Inferior parietal cortex (tissue), 1 donor: ENCODE measurements around the gene C8G.

Source experiments
- DNase-seq: peaks from one replicate; pipeline ENCODE4 v3.0.0-alpha.2; 2016; ENCODE audit errors: extremely low spot score

Gene C8G

GRCh38 chr9:136953771-136954269 is 8.8 kb downstream of the C8G start:
- no peak for DNase-seq

GRCh38 chr9:136954270-136955083 is 9.4 kb downstream of the C8G start:
- no peak for DNase-seq

DNA sequence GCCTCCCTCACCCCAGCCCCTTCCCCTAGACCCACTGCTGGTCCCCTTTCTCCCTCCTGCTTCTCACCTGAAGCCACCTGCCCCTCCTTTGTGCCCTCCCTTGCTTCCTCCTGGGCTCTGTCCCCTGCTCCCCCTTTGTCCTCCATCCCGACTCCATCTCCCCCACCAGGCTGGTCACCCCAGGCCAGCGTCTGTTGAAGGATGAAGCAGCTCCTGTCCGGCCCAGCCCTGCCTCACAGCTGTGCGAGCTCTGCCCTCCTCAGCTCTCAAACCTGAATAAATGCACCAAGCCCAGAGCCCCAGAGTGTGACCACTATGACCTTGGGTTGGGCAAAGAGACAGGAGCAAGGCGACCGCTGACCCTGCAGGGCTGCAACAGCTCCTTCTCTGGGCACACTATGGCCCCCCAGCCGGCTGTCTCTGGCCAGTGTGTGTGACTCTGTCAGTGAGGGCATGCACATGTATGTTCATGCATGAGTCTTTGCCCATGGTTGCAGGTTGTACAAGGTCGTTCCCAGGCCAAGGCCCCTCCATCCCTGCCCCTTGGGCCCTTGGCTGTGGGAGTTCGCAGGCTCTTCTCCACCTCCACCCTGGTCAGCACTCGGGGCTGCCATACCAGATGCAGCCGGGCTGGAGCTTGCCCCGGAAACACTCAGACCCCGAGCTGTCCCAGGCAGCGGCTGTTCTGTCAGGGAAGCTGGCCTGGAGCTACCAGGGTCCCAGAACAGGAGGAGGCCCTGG is 10.3 kb downstream of the C8G start:
- no peak for DNase-seq

DNA sequence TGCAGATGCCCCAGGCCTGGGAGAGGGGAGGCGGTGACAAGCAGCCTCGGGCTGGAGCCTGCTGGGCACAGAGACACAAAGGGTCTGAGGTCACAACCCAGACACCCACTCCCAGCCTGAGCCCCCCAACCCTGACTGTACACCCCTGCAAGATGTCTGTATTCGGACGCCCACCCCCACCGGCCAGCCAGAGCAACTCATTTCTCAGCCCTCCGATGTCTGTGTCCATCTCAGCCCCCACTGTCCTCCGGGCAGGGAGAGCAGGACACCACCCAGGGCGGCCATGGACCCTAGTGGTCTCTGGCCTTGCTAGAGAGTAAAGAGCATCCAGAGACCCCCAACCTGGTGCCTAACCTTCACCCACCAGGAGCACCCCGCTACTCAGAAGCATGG is 10.9 kb downstream of the C8G start:
- no peak for DNase-seq

- DNase-seq: no peak
Measured at GRCh38 chr9:136956604-136957003, 11.6 kb downstream of the C8G start.

DNA sequence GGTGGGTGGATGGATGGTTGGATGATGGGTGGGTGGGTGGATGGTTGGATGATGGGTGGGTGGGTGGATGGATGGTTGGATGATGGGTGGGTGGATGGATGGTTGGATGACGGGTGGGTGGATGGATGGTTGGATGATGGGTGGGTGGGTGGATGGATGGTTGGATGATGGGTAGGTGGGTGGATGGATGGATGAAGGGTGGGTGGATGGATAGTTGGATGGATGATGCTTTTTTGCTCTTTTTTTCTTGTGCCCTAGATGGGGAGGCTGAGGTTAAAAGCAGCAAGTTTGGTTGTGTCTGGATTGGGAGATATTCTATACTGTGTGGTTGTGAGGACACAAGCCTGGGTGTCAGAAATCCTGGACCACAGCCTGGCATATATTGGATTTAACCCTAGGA is 12.4 kb downstream of the C8G start:
- DNase-seq: no peak

GRCh38 chr9:136957901-136958300 is 12.9 kb downstream of the C8G start:
- no peak for DNase-seq

DNA sequence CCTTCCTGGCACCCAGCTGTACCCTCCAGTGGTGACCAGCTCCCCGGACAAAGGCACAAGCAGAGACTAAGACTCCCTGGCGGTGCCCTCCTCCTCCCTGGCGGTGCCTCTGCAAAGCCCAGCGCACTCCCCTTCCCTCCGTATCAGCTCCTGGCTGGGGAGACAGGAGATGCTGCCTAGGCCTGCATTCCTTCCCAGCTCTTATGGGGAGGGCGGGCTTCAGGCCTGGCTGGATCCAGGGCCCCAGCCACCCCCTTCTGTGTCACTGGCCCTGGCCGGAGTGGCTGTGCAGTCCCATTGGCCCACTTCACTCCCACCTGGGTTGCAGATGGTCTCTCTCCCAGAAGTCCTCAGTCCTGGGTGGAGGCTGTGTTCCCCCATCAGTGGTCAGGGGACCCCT is 13.4 kb downstream of the C8G start:
- DNase-seq: no peak

GRCh38 chr9:136958898-136959850 is 14.1 kb downstream of the C8G start:
- no peak for DNase-seq

DNA sequence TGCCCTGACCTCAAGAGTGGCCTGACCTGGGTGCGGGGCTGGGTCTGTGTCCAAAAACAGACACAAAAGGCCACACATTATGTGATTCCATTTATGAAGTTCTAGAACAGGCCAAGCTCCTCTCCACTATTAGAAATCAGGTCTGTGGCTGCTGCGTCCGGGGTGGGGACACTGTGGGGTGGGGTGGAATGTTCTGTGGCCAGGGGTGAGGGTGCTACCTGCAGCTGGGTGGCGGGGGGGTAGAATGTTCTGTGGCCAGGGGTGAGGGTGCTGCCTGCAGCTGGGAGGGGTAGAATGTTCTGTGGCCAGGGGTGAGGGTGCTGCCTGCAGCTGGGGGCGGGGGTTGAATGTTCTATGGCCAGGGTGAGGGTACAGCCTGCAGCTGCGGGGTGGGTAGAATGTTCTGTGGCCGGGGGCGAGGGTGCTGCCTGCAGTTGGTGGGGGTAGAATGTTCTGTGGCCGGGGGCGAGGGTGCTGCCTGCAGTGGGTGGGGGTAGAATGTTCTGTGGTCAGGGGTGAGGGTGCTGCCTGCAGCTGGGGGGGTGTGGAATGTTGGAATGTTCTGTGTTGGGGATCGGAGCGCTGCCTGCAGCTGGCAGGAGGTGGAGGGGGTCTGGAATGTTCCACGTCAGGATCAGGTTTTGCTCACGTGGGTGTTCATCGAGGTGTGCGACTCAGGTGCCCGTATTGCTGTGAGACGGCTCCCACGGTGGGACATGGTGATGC is 15.3 kb downstream of the C8G start:
- DNase-seq: no peak

GRCh38 chr9:136960938-136961275 is 15.9 kb downstream of the C8G start:
- no peak for DNase-seq

- no peak for DNase-seq
Measured at GRCh38 chr9:136961279-136962065, 16.4 kb downstream of the C8G start.

DNA sequence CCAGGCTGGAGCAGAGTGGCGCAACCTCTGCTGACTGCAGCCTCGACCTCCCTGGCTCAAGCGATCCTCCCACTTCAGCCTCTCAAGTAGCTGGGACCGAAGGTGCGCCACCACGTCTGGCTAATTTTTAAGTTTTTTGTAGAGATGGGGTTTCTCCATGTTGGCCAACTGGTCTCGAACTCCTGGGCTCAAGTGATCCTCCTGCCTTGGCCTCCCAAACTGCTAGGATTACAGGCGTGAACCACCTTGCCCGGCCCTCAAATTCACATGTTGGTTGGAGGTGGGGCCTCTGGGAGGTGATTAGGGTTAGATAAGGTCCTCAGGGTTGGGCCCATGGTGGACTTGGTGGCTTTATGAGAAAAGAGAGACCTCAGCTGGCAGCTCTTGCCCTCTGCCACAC is 17.1 kb downstream of the C8G start:
- no peak for DNase-seq

DNA sequence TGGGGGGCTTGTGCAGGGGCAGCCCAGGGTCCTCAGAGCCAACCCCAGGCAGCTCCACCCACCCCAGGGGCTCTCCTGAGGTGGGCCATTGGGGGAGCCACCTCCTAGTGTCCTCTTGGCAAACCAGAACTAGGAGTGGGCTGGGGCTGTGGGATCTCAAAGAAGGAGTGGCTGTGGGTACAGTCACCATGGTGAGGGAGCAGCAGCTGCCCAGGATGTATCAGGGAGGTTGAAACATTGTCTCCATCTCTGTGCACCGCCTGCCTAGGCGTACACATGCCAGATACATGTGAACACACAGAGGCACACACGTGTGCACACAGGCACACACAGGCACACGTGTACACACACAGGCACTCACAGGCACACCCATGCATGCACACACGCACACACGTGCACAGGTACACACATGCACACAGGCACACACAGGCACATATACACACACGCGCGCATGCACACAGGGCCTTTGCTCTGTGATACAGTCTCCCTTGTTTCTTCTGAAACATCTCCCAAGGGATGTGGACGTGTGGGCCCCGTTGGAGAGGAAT is 17.7 kb downstream of the C8G start:
- no peak for DNase-seq

DNA sequence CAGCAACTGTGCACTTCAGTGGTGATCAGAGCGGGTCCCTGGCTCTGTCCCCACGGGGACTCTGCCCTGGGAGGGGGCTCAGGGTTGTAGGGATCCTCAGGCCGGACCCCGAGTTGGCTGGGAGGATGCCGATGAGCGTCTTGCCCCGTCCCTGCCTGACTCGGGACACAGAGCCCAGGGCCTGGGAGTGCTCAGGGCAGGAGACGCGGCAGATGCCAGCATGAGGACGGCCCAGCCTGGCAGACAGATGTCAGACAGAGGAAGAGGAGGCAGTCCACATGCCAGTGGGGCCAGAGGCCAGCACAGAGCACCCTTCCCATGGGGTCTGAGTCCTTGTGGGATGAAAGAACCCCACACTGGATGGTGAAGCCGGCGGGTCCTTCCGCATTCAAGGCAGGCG is 18.3 kb downstream of the C8G start:
- DNase-seq: no peak

- no peak for DNase-seq
Measured at GRCh38 chr9:136963751-136964150, 18.7 kb downstream of the C8G start.

DNA sequence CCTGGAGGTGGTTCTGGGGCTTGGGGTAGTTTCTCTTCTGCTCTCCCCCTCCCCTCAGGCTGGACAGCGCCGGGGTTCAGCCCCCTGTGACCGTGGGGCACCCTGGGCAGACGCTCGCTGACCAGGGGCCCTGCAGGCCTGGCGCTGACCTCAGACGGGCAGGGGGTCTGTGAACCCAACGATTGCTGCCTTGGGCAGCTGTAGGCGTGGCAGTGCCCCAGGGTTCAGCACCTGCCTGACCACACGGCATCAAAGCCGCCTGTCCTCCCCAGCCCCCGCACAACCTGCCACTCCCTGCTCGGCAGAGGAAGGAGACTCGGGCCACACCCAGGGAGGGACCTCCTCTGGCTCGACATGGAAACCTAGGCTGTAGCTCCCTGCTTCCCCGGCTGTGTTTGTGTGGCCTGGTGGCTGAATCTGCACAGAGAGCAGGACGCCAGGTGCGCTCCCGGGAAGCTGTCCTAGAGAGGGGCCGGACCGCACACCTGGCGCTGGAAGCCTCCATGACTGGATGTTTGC is 19.2 kb downstream of the C8G start:
- DNase-seq: no peak

- no peak for DNase-seq
Measured at GRCh38 chr9:136964833-136965422, 19.9 kb downstream of the C8G start.

DNA sequence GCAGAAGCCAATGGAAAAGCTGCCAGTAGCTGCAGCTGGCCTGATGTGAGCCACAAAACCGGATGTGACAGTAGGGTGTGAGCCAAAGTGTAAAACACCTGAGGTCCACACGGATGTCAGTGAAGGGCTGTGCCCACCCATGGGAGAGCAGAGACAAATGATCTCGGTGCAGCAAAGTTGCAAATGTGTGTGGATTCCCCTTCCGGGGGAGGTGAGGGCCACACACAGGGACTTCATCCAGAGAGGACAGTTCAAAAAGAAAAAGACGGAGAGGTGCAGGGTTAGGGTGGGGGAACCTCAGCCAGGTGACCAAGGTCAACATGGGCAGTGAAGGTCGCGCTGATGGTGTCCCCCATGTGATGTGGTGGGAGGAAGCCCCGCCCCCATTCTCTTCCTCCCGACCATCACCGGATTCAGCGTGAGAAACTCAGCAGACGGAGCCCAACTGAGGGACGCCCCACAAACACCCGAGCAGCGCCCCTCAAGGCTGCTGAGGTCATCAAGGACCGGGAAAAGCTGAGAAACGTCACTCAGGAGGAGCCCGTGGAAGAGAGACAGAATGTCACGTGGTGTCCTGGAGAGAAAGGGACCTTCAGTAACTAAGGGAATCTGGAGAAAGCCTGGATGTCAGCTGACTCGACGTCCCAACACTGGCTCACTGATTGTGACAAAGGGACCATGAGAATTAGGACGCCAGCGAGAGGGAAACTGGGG is 20.9 kb downstream of the C8G start:
- no peak for DNase-seq
